ENCODE measurements around the gene POLR1D. TPM values are rescaled to one million over a fixed set of nuclear protein-coding genes. Genes with fewer than 3 reads are reported as not detected.

The POLR1D gene
- polyA plus RNA-seq, 1 experiment = 174 TPM

DNA sequence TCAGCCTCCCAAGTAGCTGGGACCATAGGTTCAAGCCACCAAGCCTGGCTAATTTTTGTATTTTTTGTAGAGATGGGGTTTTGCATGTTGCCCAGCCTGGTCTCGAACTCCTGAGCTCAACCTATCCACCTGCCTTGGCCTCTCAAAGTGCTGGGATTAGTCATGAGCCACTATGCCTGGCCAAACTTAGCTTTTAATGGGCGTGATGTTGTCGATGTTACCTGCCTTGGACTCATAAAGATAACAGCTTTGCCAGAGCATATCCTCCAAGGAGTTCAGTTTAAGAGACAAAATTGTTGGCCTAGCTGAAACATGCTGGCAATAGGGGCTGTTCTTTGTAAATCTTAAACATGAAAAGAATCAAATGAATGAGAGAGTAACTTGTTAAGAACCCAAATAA lies 13.1 kb downstream of the POLR1D start:
- no peak for DNase-seq (ENCODE audit: low read depth, low spot score)
- POLR2A ChIA-PET = interaction anchor here (0.6 kb wide), 1 partner anchor 33 kb away, joined by 3 read pairs; no protein-coding TSS in a partner anchor
- no peak overlapping the region for H3K4me3 ChIP-seq (ENCODE audit: low read depth, low read length)
- no peaks in the 10 kb centered on the region for H3K27me3 ChIP-seq (ENCODE audit: control insufficient read depth, insufficient read depth, low read length)
- H3K9me3 ChIP-seq (ENCODE audit: control insufficient read depth, insufficient read depth, low read length) = no peaks in the 10 kb centered on the region
- TF ChIP-seq, protein P1, sequence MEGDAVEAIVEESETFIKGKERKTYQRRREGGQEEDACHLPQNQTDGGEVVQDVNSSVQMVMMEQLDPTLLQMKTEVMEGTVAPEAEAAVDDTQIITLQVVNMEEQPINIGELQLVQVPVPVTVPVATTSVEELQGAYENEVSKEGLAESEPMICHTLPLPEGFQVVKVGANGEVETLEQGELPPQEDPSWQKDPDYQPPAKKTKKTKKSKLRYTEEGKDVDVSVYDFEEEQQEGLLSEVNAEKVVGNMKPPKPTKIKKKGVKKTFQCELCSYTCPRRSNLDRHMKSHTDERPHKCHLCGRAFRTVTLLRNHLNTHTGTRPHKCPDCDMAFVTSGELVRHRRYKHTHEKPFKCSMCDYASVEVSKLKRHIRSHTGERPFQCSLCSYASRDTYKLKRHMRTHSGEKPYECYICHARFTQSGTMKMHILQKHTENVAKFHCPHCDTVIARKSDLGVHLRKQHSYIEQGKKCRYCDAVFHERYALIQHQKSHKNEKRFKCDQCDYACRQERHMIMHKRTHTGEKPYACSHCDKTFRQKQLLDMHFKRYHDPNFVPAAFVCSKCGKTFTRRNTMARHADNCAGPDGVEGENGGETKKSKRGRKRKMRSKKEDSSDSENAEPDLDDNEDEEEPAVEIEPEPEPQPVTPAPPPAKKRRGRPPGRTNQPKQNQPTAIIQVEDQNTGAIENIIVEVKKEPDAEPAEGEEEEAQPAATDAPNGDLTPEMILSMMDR (IDR thresholded peaks at IDR 0.05; ENCODE audit: low read depth, low read length) = no peak
- CTCF ChIA-PET = no interaction called here
- no peak overlapping the region for H3K27ac ChIP-seq (ENCODE audit: low read depth, low read length)

GRCh38 chr13:27635266-27635665 lies 13.6 kb downstream of the POLR1D start:
- Histone ChIP-seq H3K9me3 (ENCODE audit: control insufficient read depth, insufficient read depth, low read length) (no peaks in the 10 kb centered on the region), H3K27me3 (ENCODE audit: control insufficient read depth, insufficient read depth, low read length) (no peaks in the 10 kb centered on the region), H3K27ac (ENCODE audit: low read depth, low read length) (no peak overlapping the region), H3K4me3 (ENCODE audit: low read depth, low read length) (no peak overlapping the region)
- no peak for DNase-seq (ENCODE audit: low read depth, low spot score)
- ChIA-PET CTCF (no interaction called here), POLR2A (interaction anchor here (0.6 kb wide), 1 partner anchor 33 kb away, joined by 3 read pairs; no protein-coding TSS in a partner anchor)
- TF ChIP-seq, protein P1 (IDR thresholded peaks at IDR 0.05; ENCODE audit: low read depth, low read length) = no peak

- no peak for DNase-seq (ENCODE audit: low read depth, low spot score)
- ChIA-PET CTCF (interaction anchor here (1.1 kb wide), 1 partner anchor 104 kb away, joined by 4 read pairs; no protein-coding TSS in a partner anchor), POLR2A (interaction anchor here (0.9 kb wide), 1 partner anchor 16 kb away, joined by 3 read pairs; the partner anchor contains the start of gene LNX2)
- Histone ChIP-seq H3K27me3 (ENCODE audit: control insufficient read depth, insufficient read depth, low read length) (no peaks in the 10 kb centered on the region), H3K27ac (ENCODE audit: low read depth, low read length) (no peak overlapping the region), H3K4me3 (ENCODE audit: low read depth, low read length) (no peak overlapping the region), H3K9me3 (ENCODE audit: control insufficient read depth, insufficient read depth, low read length) (no peaks in the 10 kb centered on the region)
- TF ChIP-seq, protein P1 (IDR thresholded peaks at IDR 0.05; ENCODE audit: low read depth, low read length) = no peak
These were observed 15.0 kb downstream of the POLR1D start for GRCh38 chr13:27636589-27637288.

- Histone ChIP-seq H3K4me3 (ENCODE audit: low read depth, low read length) (no peak overlapping the region), H3K27ac (ENCODE audit: low read depth, low read length) (no peak overlapping the region), H3K27me3 (ENCODE audit: control insufficient read depth, insufficient read depth, low read length) (no peaks in the 10 kb centered on the region), H3K9me3 (ENCODE audit: control insufficient read depth, insufficient read depth, low read length) (no peaks in the 10 kb centered on the region)
- ChIA-PET POLR2A (interaction anchor here (0.9 kb wide), 1 partner anchor 17 kb away, joined by 3 read pairs; the partner anchor contains the start of gene LNX2), CTCF (interaction anchor here (1.1 kb wide), 1 partner anchor 104 kb away, joined by 4 read pairs; no protein-coding TSS in a partner anchor)
- no peak for DNase-seq (ENCODE audit: low read depth, low spot score)
- TF ChIP-seq, protein P1 (IDR thresholded peaks at IDR 0.05; ENCODE audit: low read depth, low read length) = no peak
These were observed 15.6 kb downstream of the POLR1D start for GRCh38 chr13:27637289-27637626.

- CTCF ChIA-PET = interaction anchor here (0.6 to 2.3 kb wide), 8 partner anchors 12 to 697 kb away, joined by 3 to 7 read pairs (median 3); no protein-coding TSS in a partner anchor
- Histone ChIP-seq H3K9me3 (ENCODE audit: control insufficient read depth, insufficient read depth, low read length) (no peaks in the 10 kb centered on the region), H3K27me3 (ENCODE audit: control insufficient read depth, insufficient read depth, low read length) (no peaks in the 10 kb centered on the region), H3K4me3 (ENCODE audit: low read depth, low read length) (no peak overlapping the region), H3K27ac (ENCODE audit: low read depth, low read length) (no peak overlapping the region)
- POLR2A ChIA-PET = interaction anchor here (1.0 kb wide), 1 partner anchor 18 kb away, joined by 3 read pairs; the partner anchor contains the start of gene LNX2
- DNase-seq (ENCODE audit: low read depth, low spot score) = no peak
- TF ChIP-seq, protein P1 (IDR thresholded peaks at IDR 0.05; ENCODE audit: low read depth, low read length) = no peak
These were observed 16.3 kb downstream of the POLR1D start for GRCh38 chr13:27638001-27638400.
